Breast epithelium (tissue), 3 donors: ENCODE results near the gene CHKB.

Experiments
- POLR2AphosphoS5 ChIP-seq, 3 donors: sonication (generic); formaldehyde crosslinking; IDR thresholded peaks; one replicate each; pipeline ENCODE4 v1.6.1; 2017; ENCODE audit warnings: antibody characterized with exemption in 3 of 3
- TF ChIP-seq, protein P1 (sequence below), 3 donors: fragments of 450-650 bp; IDR thresholded peaks; one replicate each; pipeline ENCODE4 v1.5.1; 2016 to 2017; ENCODE audit warnings: antibody characterized with exemption in 3 of 3, mild to moderate bottlenecking in 3 of 3, moderate library complexity in 3 of 3

GRCh38 chr22:50586416-50586815, 3.8 kb upstream of the CHKB start:
- TF ChIP-seq, protein P1, sequence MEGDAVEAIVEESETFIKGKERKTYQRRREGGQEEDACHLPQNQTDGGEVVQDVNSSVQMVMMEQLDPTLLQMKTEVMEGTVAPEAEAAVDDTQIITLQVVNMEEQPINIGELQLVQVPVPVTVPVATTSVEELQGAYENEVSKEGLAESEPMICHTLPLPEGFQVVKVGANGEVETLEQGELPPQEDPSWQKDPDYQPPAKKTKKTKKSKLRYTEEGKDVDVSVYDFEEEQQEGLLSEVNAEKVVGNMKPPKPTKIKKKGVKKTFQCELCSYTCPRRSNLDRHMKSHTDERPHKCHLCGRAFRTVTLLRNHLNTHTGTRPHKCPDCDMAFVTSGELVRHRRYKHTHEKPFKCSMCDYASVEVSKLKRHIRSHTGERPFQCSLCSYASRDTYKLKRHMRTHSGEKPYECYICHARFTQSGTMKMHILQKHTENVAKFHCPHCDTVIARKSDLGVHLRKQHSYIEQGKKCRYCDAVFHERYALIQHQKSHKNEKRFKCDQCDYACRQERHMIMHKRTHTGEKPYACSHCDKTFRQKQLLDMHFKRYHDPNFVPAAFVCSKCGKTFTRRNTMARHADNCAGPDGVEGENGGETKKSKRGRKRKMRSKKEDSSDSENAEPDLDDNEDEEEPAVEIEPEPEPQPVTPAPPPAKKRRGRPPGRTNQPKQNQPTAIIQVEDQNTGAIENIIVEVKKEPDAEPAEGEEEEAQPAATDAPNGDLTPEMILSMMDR (IDR thresholded peaks at IDR 0.05), result no peak
- no peak for TF ChIP-seq POLR2AphosphoS5 (IDR thresholded peaks at IDR 0.05)
